Type B pancreatic cell (in vitro differentiated cells): ENCODE measurements around the gene LARGE1. TPM values are rescaled to one million over a fixed set of nuclear protein-coding genes. Genes with fewer than 3 reads are reported as not detected.

Experiments
- DNase-seq: peaks from one replicate; pipeline ENCODE4 v3.0.0; 2021; ENCODE audit warnings: mixed read lengths; ENCODE audit not compliant: unreplicated experiment; ENCODE audit errors: extremely low spot score
- H3K27ac Mint-ChIP-seq: 2 replicates; pipeline ENCODE4 v1.8.0; 2021; ENCODE audit warnings: mild to moderate bottlenecking, mixed read lengths
- H3K27me3 Mint-ChIP-seq: 2 replicates; pipeline ENCODE4 v1.8.0; 2021; ENCODE audit warnings: mixed read lengths
- H3K36me3 Mint-ChIP-seq: 2 replicates; pipeline ENCODE4 v1.8.0; 2021; ENCODE audit warnings: mixed read lengths
- H3K4me1 Mint-ChIP-seq: one replicate; pipeline ENCODE4 v1.8.0; 2021; ENCODE audit warnings: mixed read lengths; ENCODE audit not compliant: unreplicated experiment
- H3K4me3 Mint-ChIP-seq: 2 replicates; pipeline ENCODE4 v1.8.0; 2021; ENCODE audit warnings: mild to moderate bottlenecking, mixed read lengths
- H3K9me3 Mint-ChIP-seq: 2 replicates; pipeline ENCODE4 v1.8.0; 2021; ENCODE audit warnings: mixed read lengths
- total RNA-seq: library from RNA; stranded (reverse); gene quantifications from 2 replicates; pipeline ENCODE4 v1.2.1, GENCODE V29; 2021; ENCODE audit warnings: low replicate concordance
- TF ChIP-seq, protein P1 (sequence below): fragments of 200-600 bp; sonication (generic); conservative IDR thresholded peaks from 2 replicates; pipeline ENCODE4 v1.5.0; 2021; ENCODE audit warnings: antibody characterized with exemption, mild to moderate bottlenecking

LARGE1 gene
- total RNA-seq, 1 donor from 2014 or later, result 96.6 TPM

DNA sequence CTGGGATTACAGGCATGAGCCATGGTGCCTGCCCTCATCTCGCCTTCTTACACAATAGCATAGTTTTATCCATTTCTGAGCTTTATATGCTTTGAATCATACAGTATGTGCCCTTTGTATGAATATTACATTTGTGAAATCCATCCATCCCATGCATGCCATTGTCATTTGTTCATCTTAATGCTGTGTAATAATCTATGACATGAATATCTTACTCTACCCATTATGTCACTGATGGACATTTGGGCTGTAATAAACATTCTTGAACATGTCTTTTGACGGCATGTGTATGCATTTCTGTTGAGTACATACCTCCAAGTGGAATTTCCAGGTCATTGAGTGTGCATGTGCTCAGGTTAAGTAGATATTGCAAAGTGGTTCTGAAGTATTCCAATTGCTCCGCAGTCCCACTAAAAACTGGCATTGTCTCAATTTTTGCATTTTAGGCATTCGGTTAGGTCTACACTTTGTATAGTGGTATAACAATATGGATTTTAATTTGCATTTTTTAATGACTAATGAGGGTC is 522.8 kb downstream of the LARGE1 start:
- Mint-ChIP-seq H3K36me3 (peaks cover 30% of the 10 kb centered on the region), H3K27me3 (no peaks in the 10 kb centered on the region), H3K27ac (no peak overlapping the region), H3K4me3 (no peak overlapping the region), H3K4me1 (peaks cover 27% of the 10 kb centered on the region), H3K9me3 (no peaks in the 10 kb centered on the region)
- TF ChIP-seq, protein P1, sequence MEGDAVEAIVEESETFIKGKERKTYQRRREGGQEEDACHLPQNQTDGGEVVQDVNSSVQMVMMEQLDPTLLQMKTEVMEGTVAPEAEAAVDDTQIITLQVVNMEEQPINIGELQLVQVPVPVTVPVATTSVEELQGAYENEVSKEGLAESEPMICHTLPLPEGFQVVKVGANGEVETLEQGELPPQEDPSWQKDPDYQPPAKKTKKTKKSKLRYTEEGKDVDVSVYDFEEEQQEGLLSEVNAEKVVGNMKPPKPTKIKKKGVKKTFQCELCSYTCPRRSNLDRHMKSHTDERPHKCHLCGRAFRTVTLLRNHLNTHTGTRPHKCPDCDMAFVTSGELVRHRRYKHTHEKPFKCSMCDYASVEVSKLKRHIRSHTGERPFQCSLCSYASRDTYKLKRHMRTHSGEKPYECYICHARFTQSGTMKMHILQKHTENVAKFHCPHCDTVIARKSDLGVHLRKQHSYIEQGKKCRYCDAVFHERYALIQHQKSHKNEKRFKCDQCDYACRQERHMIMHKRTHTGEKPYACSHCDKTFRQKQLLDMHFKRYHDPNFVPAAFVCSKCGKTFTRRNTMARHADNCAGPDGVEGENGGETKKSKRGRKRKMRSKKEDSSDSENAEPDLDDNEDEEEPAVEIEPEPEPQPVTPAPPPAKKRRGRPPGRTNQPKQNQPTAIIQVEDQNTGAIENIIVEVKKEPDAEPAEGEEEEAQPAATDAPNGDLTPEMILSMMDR, result no peak
- DNase-seq, result no peak

DNA sequence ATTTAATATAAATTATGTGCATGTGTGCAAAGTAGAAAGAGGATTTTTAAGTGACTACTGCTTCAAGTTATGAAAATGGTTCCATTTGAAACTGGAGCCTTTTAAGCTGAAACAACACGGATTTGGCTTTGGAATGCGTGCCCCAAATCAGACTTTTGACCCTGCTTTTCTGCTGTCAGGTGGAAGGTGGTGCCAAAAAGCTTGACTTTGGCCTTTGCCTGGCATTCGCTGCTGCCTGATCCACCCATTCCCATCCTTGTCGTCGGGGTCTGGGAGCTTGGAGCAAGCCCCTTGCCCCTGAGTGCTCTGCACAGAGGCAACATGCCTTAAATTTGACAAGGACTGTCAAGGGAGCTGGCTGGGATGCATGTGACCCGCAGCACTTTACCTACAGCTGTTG is 526.8 kb downstream of the LARGE1 start:
- Mint-ChIP-seq H3K4me1 (peaks cover 33% of the 10 kb centered on the region), H3K27me3 (no peaks in the 10 kb centered on the region), H3K27ac (no peak overlapping the region), H3K4me3 (no peak overlapping the region), H3K9me3 (peaks cover 5% of the 10 kb centered on the region), H3K36me3 (peaks cover 25% of the 10 kb centered on the region)
- DNase-seq, result no peak
- TF ChIP-seq, protein P1, result no peak

- Mint-ChIP-seq H3K9me3 (peaks cover 5% of the 10 kb centered on the region), H3K27ac (no peak overlapping the region), H3K27me3 (no peaks in the 10 kb centered on the region), H3K4me3 (no peak overlapping the region), H3K36me3 (peaks cover 21% of the 10 kb centered on the region), H3K4me1 (peaks cover 35% of the 10 kb centered on the region)
- TF ChIP-seq, protein P1, result no peak
- DNase-seq, result no peak
These were observed 529.0 kb downstream of the LARGE1 start for GRCh38 chr22:33391298-33391697.

DNA sequence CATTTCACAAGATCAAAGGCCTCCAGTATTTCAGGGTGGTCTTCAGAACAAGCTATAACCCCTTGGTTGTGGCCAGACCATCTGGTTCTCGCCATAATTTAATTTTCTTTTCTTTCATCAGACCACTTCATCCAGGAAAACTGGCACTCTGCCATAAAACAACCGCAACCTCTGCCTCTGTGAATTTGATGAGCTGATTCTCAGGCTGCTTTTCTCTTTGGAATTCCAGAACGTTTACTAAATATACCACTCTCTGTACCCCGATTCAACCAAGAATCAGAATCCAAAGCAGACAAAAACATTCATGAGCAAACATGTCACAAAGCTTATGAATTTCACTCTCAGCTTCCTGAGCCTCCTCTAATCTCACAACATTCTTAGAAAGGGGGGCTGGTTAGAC is 530.3 kb downstream of the LARGE1 start:
- no peak overlapping the region for H3K4me3 Mint-ChIP-seq
- H3K4me1 Mint-ChIP-seq, result peaks cover 25% of the 10 kb centered on the region
- peak overlapping the region; percentile 31 for H3K27ac Mint-ChIP-seq
- TF ChIP-seq, protein P1, result no peak
- no peaks in the 10 kb centered on the region for H3K27me3 Mint-ChIP-seq
- peaks cover 5% of the 10 kb centered on the region for H3K9me3 Mint-ChIP-seq
- DNase-seq, result no peak
- H3K36me3 Mint-ChIP-seq, result peaks cover 18% of the 10 kb centered on the region

DNA sequence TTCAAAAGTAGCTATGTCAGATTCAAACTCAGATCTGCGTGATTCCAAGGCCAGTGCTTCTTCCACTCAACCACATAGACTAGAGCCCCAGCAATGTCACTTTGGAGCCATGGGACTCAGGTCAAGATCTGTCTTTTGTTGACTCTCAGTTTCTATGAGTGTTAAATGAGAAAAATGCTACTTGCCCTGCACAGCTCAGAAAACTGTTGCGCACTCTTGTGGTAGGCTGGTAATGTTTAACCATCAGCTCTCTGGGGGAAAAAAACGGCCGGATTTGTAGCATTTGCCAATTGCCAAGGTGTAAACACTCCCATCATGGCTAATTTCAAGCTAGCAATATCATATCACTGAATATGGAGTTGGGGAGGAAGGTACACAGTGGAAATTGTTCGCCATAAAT is 534.0 kb downstream of the LARGE1 start:
- Mint-ChIP-seq H3K9me3 (peaks cover 5% of the 10 kb centered on the region), H3K4me1 (peaks cover 14% of the 10 kb centered on the region), H3K27me3 (no peaks in the 10 kb centered on the region), H3K27ac (no peak overlapping the region), H3K36me3 (peaks cover 38% of the 10 kb centered on the region), H3K4me3 (no peak overlapping the region)
- TF ChIP-seq, protein P1, result no peak
- no peak for DNase-seq

- no peak for DNase-seq
- peak overlapping the region; percentile 59 for H3K27ac Mint-ChIP-seq
- H3K4me1 Mint-ChIP-seq, result peaks cover 14% of the 10 kb centered on the region
- peaks cover 5% of the 10 kb centered on the region for H3K9me3 Mint-ChIP-seq
- H3K36me3 Mint-ChIP-seq, result peaks cover 40% of the 10 kb centered on the region
- no peaks in the 10 kb centered on the region for H3K27me3 Mint-ChIP-seq
- TF ChIP-seq, protein P1, result no peak
- H3K4me3 Mint-ChIP-seq, result no peak overlapping the region
These were observed 534.7 kb downstream of the LARGE1 start for GRCh38 chr22:33385611-33386010.
